Activated CD8-positive, alpha-beta memory T cell treated with anti-CD3 and anti-CD28 coated beads, Interleukin-2, amount 50 U/mL, for 48 hours (primary cell): ENCODE data around the gene TMEM220.
A peak's percentile ranks its signal among the peaks of the same experiment; 100 is the strongest.
"Not testable (repeated sequence)": the region's sequence is repeated elsewhere in the genome, so short reads cannot be mapped to it uniquely, and the experiment has no call there.

Experiments used
- DNase-seq: peaks from one replicate; pipeline ENCODE4 v3.0.0-alpha.2; 2020

Gene TMEM220

GRCh38 chr17:10725262-10725661 lies 4.6 kb downstream of the TMEM220 start:
- no peak for DNase-seq

DNA sequence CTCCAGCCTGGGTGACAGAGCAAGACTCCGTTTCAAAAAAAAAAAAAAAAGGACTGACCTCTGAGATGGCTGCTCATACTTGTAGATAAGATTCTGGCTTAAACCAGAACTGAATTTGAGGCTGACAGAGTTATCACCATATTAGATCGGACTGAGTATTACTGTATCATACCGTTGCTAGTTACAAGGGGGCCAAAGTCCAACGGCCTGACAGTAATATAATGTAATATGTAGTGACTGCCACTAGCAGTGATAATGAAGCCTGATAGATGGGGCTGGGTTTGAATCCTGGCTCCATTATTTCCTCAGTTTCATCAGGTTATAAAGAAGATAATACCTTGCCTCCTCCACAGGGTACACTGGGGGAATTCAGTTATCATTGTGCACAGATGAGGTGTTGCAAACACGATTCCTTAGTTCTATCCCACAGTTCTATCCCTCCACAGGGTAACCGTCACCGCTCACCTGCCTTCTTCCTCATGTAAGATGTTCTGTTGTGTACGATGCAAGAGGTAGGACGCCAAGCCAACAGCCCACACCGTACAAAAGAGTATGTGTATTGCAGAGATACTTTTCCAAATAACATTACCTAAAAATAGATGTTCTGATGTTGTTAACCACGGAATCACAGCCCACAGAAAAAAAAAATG lies 5.2 kb downstream of the TMEM220 start:
- DNase-seq, result no peak

DNA sequence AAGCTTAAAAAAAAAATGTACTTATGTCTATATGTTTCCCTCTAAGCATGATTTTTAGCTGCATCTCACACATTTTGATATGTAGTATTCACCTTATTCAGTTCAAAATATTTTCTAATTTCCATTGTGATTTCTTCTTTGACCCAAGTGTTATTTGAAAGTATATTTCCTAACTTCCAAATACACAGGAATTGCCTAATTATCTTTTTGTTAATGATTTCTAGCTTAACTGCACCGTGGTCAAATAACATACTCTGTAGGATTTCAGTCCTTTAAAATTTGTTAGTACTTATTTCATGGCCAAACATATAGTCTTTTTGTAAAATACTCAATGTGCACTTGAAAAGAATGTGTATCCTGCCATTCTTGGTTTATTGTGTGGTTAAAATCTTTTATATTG lies 11.3 kb downstream of the TMEM220 start:
- DNase-seq, result no peak

DNA sequence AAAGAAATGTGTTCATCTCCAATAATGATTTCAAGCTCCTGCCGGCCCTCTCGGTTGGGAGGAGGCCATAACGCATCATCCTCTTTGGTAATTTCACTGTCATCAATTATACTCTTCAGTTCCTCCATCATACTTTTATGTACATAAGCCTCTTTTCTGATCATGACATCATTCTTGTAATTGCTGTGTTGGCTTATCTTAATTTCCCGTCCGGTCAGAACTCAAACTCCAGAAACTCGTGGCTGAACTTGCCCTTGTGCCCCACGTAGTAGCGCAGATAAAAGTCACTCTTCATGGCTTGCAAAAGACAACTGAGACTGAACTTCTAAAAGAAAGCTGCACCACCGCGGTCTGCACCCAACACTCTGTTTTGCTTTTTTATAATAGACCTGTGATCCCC lies 13.6 kb downstream of the TMEM220 start:
- DNase-seq, result no peak

DNA sequence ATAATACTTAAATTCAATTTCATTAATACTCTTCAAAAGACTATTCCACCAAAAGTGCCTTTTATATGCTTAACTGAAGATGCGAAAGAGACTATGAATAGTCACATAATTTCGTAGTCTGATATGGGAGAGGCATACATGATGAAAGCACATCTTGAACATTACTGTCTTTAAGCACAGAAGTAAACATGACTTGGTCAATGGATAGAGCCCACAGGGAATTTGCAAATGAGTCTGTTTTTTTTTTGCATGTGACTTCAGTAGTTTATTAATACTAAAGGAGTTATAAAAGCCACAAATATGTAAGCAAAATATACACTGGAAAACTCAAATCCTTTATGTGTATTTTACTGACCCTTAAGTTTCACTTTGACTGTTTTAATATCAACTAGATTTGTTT lies 16.5 kb downstream of the TMEM220 start:
- no peak for DNase-seq

- no peak for DNase-seq
These were observed 24.1 kb downstream of the TMEM220 start for GRCh38 chr17:10705727-10706126.

DNA sequence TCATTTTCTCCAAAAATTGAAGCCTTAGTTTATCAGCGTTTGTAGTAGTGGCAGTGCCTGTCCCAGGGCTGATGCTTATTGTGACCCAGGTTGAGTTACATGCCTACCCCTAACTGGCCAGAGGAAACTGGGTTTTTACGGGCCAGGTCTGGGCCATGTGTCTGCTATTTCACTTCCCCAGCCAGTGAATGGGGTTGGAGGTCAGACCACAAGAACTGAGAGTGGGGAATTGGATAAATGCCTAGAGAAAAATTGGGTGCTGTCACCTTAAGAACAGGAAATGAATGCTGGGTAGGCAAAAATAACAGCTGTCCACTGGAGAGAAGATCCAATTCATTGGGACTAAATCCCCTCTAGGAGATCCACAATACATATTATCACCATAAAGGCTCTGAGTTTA lies 27.2 kb downstream of the TMEM220 start:
- no peak for DNase-seq

GRCh38 chr17:10699856-10700255 lies 30.0 kb downstream of the TMEM220 start:
- no peak for DNase-seq

DNA sequence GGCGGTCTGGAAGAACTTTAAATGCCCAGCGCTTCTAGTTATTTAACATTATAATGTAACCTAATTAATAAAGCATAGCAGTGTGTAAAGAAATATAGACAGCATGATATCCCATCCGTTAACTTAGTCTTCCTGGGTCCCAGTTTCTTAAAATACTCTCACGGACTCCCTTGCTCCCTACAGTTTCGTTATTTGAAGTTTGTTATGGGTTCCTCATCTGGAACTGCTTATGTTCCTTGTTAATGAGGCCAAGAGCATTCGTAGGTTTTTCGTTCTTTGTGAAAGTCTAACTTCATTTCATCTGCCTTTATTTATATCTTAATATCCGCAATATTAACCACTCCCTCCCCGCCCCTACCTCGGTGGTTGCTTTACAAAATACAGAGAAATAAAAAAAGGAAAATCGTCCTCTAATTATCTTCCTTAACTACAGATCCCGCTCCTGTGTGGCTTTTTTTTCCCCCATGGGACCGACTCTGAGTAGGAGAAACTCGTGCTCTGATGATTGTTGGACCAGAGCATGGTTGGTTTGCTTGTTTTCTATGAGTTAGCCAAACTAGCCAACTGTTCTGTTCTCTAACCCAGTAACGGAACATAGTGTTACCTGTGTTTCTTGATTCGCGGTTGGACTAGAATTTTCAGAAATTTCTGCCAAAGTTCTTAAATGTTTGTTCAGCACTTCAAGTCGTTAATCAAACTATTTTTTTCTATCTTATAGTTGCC lies 31.6 kb downstream of the TMEM220 start:
- no peak for DNase-seq

DNA sequence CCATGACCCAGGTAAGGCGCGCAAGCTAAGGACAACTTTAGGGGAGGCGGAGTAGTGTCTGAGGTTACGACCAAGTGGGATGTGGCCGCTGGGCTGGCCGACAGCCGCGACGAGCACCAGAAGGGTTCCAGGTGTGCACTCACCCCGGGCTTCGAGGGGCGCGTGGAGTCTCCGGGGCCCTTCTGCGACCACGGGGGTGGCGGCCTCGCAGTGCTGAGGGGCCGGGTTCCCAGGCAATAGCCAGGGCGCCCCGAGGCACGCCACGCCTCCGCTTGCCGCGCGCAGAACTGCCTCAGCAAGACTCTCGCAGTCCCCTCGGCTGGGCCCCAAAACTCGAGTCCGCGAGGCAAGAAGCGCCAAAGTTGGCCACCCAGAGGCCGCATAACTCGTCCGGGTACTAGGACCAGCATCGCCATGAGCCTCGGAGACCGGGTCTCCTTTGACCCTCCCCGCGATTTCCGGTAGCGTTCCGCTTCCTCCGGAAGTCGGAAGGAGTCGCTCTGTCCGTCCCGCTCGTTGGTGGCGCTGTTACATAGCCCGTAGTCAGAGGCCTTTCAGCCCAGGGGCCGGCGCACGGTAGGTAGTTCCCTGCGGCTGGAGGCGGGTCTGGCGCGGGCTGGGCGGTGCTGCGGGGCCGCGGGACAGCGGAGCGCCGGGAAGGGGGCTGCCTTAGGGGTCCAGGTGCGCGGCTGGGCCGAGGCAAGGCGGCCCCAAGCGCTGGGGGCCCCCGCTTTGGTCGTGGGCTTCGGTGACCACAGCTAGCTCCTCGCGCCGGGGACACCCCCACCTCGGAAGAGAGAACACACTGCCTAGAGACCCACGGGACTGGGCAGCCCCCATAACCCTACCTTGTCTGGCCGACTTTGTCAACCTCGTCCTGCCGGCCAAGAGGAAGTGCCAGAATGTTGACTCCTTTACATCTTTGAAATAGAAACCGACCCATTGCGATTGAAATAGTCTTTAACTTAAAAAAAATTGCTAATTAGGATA lies 32.4 kb downstream of the TMEM220 start, which contains the start of the genes ADPRM and SCO1:
Gene ADPRM, plus strand, starts transcription at position 503 of the 990 bp plus-strand sequence. CDS start 7,333 bp downstream, outside the sequence.
Gene SCO1, minus strand, starts transcription at position 442 of the 990 bp plus-strand sequence. Its CDS starts 26 bp downstream, at position 416.
- peak; percentile 93 for DNase-seq

GRCh38 chr17:10695875-10696407 lies 33.9 kb downstream of the TMEM220 start:
- DNase-seq, result not testable (repeated sequence)

DNA sequence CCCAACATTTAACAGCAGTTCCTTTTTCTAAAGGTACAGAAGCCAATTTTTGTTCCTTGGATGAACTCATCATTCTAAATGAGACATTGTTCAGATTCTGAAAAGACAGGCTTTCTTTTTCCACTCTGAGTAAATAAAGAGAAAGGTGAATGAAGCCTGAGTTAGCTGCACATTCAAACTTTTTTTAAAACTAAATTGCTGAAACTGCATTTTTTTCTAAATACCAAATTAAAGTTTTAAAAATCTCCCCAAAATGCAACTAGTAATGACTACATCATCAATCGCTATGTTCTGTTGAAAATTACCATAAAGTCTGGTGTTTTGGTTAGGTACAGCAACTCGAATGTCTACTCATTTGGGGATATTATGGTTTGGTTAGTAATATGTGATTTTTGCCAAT lies 42.3 kb downstream of the TMEM220 start:
- no peak for DNase-seq

DNA sequence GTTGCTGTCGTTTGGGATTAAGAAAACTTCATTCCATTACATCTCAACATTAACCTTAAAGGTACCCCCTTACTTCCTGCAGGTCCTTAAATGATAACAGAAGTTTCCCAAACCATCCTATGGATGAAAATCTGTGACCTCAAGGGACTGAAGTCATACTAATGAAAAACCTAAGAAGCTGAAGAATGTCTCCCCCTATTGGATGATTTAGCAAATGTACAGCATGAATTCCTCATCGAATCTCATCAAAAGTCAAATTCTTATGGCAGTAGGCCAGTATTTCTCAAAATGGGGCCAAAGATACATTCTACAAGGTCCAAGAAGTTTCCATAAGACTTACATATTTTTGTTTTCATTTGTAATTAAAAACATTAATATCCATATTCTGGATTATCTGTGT lies 46.0 kb downstream of the TMEM220 start:
- no peak for DNase-seq

GRCh38 chr17:10681866-10682446 lies 47.9 kb downstream of the TMEM220 start:
- DNase-seq, result no peak

- no peak for DNase-seq
These were observed 55.1 kb downstream of the TMEM220 start for GRCh38 chr17:10674704-10675103.

GRCh38 chr17:10673312-10673711 lies 56.5 kb downstream of the TMEM220 start:
- no peak for DNase-seq

DNA sequence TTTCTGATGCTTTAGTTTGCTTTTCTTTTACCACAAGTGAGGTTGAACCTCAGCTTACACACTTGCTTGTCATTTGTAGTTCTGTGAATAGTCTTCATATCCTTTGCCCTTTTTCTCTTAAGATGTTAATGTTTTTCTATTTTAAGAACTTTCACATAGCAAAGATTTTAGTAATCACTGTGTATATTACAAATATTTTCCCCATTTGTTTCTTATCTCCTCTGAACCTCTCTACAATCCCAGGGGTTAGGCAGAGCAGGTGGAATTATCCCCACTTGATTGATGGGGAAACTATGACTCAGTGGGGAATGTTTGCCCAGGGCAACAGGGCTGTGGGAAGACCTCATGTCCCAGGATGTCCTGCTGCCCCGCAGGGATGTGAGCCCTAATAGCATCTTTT lies 61.0 kb downstream of the TMEM220 start:
- DNase-seq, result no peak

- DNase-seq, result no peak
These were observed 62.9 kb downstream of the TMEM220 start for GRCh38 chr17:10666906-10667305.

DNA sequence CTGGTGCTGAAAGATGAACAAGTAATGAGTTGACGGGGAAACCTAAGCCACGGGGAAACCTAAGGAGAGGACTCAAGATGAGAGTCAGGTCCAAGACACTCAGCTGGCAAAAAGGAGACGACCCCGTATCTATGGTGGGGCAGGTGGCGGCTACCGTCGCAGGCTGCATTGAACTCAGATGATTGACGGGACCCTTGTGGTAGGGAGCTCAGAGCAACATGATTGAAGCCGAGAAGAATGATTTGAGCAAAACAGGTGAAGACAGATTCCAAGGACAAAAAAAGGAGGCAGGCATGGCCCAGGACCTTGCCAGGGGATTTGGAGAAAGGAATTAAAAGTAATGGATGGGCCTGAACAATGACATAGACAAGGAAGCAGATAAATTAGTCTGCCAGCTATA lies 65.3 kb downstream of the TMEM220 start:
- no peak for DNase-seq
